ENCODE measurements around the gene SHC4.

- TF ChIP-seq, protein P1, sequence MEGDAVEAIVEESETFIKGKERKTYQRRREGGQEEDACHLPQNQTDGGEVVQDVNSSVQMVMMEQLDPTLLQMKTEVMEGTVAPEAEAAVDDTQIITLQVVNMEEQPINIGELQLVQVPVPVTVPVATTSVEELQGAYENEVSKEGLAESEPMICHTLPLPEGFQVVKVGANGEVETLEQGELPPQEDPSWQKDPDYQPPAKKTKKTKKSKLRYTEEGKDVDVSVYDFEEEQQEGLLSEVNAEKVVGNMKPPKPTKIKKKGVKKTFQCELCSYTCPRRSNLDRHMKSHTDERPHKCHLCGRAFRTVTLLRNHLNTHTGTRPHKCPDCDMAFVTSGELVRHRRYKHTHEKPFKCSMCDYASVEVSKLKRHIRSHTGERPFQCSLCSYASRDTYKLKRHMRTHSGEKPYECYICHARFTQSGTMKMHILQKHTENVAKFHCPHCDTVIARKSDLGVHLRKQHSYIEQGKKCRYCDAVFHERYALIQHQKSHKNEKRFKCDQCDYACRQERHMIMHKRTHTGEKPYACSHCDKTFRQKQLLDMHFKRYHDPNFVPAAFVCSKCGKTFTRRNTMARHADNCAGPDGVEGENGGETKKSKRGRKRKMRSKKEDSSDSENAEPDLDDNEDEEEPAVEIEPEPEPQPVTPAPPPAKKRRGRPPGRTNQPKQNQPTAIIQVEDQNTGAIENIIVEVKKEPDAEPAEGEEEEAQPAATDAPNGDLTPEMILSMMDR (IDR thresholded peaks at IDR 0.05), result no peak
- no peak for TF ChIP-seq POLR2A (IDR thresholded peaks at IDR 0.05)
These were observed 23.2 kb downstream of the SHC4 start for GRCh38 chr15:48940508-48940907.

All from lower leg skin (tissue), 3 donors.